HepG2 (cell line): Measurements from ENCODE around the gene ANKRD44. TPM values are rescaled to one million over a fixed set of nuclear protein-coding genes. Genes with fewer than 3 reads are reported as not detected.

ENCODE experiments used
- ATAC-seq: fragments of 200-7000 bp; cut with Tn5 transposase; 3 replicates; pipeline ENCODE4 v1.9.1; 2020; ENCODE audit warnings: mild to moderate bottlenecking, moderate library complexity
- BruUV-seq: library from RNA; stranded (reverse); fragments of 400-500 nt; replicated peaks from 2 replicates; lab custom pipeline; 2021; lab: Mats Ljungman, UMichigan
- CTCF ChIA-PET: fragments of 300-600 bp; formaldehyde crosslinking; extraction: SDS; loops from one replicate; lab custom pipeline; 2021; ENCODE audit warnings: low total read pairs, inconsistent platforms, low intra/inter-chr PET ratio; lab: Yijun Ruan, JAX
- POLR2A ChIA-PET: fragments of 350-600 bp; sonication (Branson Sonifier 250); formaldehyde crosslinking; loops from one replicate; lab custom pipeline; 2020; ENCODE audit warnings: antibody characterized with exemption, inconsistent platforms; lab: Yijun Ruan, JAX
- DNase-seq: peaks from one replicate; pipeline ENCODE4 v3.0.0-alpha.2; 2015; ENCODE audit warnings: low spot score
- FAIRE-seq: peaks from 3 replicates; lab custom pipeline; 2011; peaks lifted over from hg19 to GRCh38; lab: Jason Lieb, UNC
- H2AFZ ChIP-seq: one replicate; pipeline ENCODE4 v1.6.1; 2011; ENCODE audit warnings: low read length, inconsistent platforms
- H3K27ac ChIP-seq: fragments of 300-600 bp; 3 replicates; pipeline ENCODE4 v1.8.0; 2011; ENCODE audit warnings: mixed run types, mild to moderate bottlenecking, mixed read lengths, low read length, inconsistent platforms; ENCODE audit not compliant: insufficient read depth; ENCODE audit errors: extremely low read length
- H3K27me3 ChIP-seq, 2 experiments: fragments of 200-600 bp in 1 of 2; 2 replicates in 1 of 2; 3 replicates in 1 of 2; pipeline versions ENCODE4 v1.6.0 to v1.8.0; 2011; ENCODE audit warnings: low read length in 2 of 2, mild to moderate bottlenecking in 2 of 2, moderate library complexity in 2 of 2, inconsistent platforms in 1 of 2; ENCODE audit not compliant: insufficient read depth in 2 of 2, control insufficient read depth in 1 of 2
- H3K36me3 ChIP-seq, 2 experiments: fragments of 200-600 bp in 1 of 2; replicated peaks in 1 of 2; 2 replicates in 1 of 2; 3 replicates in 1 of 2; pipeline versions ENCODE4 v1.5.1 to v1.8.0; 2011; ENCODE audit warnings: low read length in 2 of 2, inconsistent platforms in 1 of 2; ENCODE audit not compliant: insufficient read depth in 2 of 2, control insufficient read depth in 1 of 2
- H3K4me1 ChIP-seq: 2 replicates; pipeline ENCODE4 v1.5.1; 2012; ENCODE audit warnings: low read length, inconsistent platforms; ENCODE audit not compliant: insufficient read depth
- H3K4me2 ChIP-seq: 2 replicates; pipeline ENCODE4 v1.6.0; 2011; ENCODE audit warnings: low read depth, low read length, inconsistent platforms
- H3K4me3 ChIP-seq, 3 experiments: fragments of 200-600 bp in 1 of 3; sonication (generic), shearing (Covaris generic) in 1 of 3; replicated peaks in 1 of 3; 2 replicates each; pipeline ENCODE4 v1.5.1; 2011 to 2016; ENCODE audit warnings: low read length in 3 of 3, inconsistent platforms in 2 of 3, low read depth in 2 of 3, mild to moderate bottlenecking in 2 of 3, control low read depth in 1 of 3, mixed read lengths in 1 of 3; ENCODE audit not compliant: insufficient read depth in 1 of 3
- H3K79me2 ChIP-seq: one replicate; pipeline ENCODE4 v1.6.1; 2011; ENCODE audit warnings: low read length, inconsistent platforms; ENCODE audit not compliant: insufficient read depth
- H3K9ac ChIP-seq: 2 replicates; pipeline ENCODE4 v1.6.0; 2011; ENCODE audit warnings: mild to moderate bottlenecking, low read depth, low read length, inconsistent platforms; ENCODE audit not compliant: insufficient read depth
- H3K9me3 ChIP-seq: 2 replicates; pipeline ENCODE4 v1.5.1; 2012; ENCODE audit warnings: mild to moderate bottlenecking, low read length
- H4K20me1 ChIP-seq: 2 replicates; pipeline ENCODE4 v1.6.0; 2011; ENCODE audit warnings: inconsistent platforms, mild to moderate bottlenecking, low read length, moderate library complexity; ENCODE audit not compliant: insufficient read depth
- DR1 ChIP-seq: sonication (generic); formaldehyde crosslinking; IDR thresholded peaks from 2 replicates; pipeline ENCODE4 v1.8.0; 2021; ENCODE audit warnings: mild to moderate bottlenecking, missing genetic modification reagents, inconsistent platforms
- GATAD1 ChIP-seq: IDR thresholded peaks from 2 replicates; pipeline ENCODE4 v1.6.1; 2016; ENCODE audit warnings: missing genetic modification reagents, missing compliant biosample characterization
- NR1H2 ChIP-seq: sonication (generic); formaldehyde crosslinking; IDR thresholded peaks from 2 replicates; pipeline ENCODE4 v1.8.1; 2022; ENCODE audit warnings: low read depth, missing genetic modification reagents, borderline replicate concordance
- PATZ1 ChIP-seq: sonication (generic); formaldehyde crosslinking; IDR thresholded peaks from 2 replicates; pipeline ENCODE4 v1.4.0; 2020; ENCODE audit warnings: missing genetic modification reagents
- RXRA ChIP-seq: sonication (generic); formaldehyde crosslinking; IDR thresholded peaks from 2 replicates; pipeline ENCODE4 v1.5.1; 2020; ENCODE audit warnings: missing genetic modification reagents
- TCF7L2 ChIP-seq: IDR thresholded peaks from 2 replicates; pipeline ENCODE4 v1.6.1; 2011; ENCODE audit warnings: mild to moderate bottlenecking, low read depth, low read length, moderate library complexity
- ZFP82 ChIP-seq: sonication (generic); formaldehyde crosslinking; IDR thresholded peaks from 2 replicates; pipeline ENCODE4 v1.5.1; 2020; ENCODE audit warnings: mild to moderate bottlenecking, missing genetic modification reagents, borderline replicate concordance
- ZFYVE20 ChIP-seq: sonication (generic); formaldehyde crosslinking; IDR thresholded peaks from 2 replicates; pipeline ENCODE4 v1.8.0; 2023; ENCODE audit warnings: low read depth, mild to moderate bottlenecking, moderate library complexity, missing genetic modification reagents, borderline replicate concordance
- ZNF275 ChIP-seq: sonication (generic); formaldehyde crosslinking; IDR thresholded peaks from 2 replicates; pipeline ENCODE4 v1.8.0; 2022; ENCODE audit warnings: missing genetic modification reagents, mild to moderate bottlenecking, inconsistent platforms, borderline replicate concordance
- ZNF33A ChIP-seq: sonication (generic); formaldehyde crosslinking; IDR thresholded peaks from 2 replicates; pipeline ENCODE4 v1.5.1; 2020; ENCODE audit warnings: missing genetic modification reagents, mild to moderate bottlenecking, moderate library complexity, borderline replicate concordance
- ZNF569 ChIP-seq: sonication (generic); formaldehyde crosslinking; IDR thresholded peaks from 2 replicates; pipeline ENCODE4 v1.5.0; 2020; ENCODE audit warnings: mild to moderate bottlenecking, missing genetic modification reagents, moderate library complexity, borderline replicate concordance
- WGBS: methylation state at CpG from one replicate; pipeline ENCODE4 v1.1.6; 2017; ENCODE audit warnings: low lambda C conversion rate; 5-methylcytosine and 5-hydroxymethylcytosine counted together
- in situ Hi-C: cut with HindIII; loops from 2 replicates; pipeline ENCODE4 v1.10.0; 2017; ENCODE audit warnings: low pct_unique_long_range_greater_than_20kb; ENCODE audit not compliant: extremely low pct_ligation_motif_present
- intact Hi-C: fragments of 100-400 bp; cut with micrococcal nuclease; formaldehyde crosslinking; loops from one replicate; pipeline ENCODE4 v1.10.0; 2022; ENCODE audit not compliant: unreplicated experiment
- polyA plus RNA-seq, 8 experiments: library from polyadenylated mRNA; depleted of rRNA in 3 of 8; stranded (reverse) in 7 of 8; unstranded in 1 of 8; fragments of >200 nt; fragmentation: Illumina TruSeq in 4 of 8; extraction: Trizol in 4 of 8; gene quantifications; 2 replicates each; pipeline versions ENCODE4 v1.2.1 to v1.2.3, GENCODE V29; 2011 to 2016; ENCODE audit warnings: low read depth in 4 of 8, missing spikeins in 1 of 8, mixed read lengths in 1 of 8; ENCODE audit not compliant: insufficient read depth in 1 of 8
- total RNA-seq, 5 experiments: library from RNA; depleted of rRNA; stranded (reverse); fragments of >200 nt; fragmentation: Illumina TruSeq; extraction: Trizol; gene quantifications; 2 replicates each; pipeline ENCODE4 v1.2.3, GENCODE V29; 2016; ENCODE audit warnings: low read depth in 1 of 5

ANKRD44 gene
- total and polyA plus RNA-seq, 2 of the 13 experiments (the other 11 are each of a cell fraction or from before 2014, with no cell fraction given): 0.04 to 0.11 TPM

- intact Hi-C loops (no loop called here), in situ Hi-C loops (no loop called here)
- no peak overlapping the region for H2AFZ ChIP-seq
These were observed 161.0 kb downstream of the ANKRD44 start for GRCh38 chr2:197149546-197149945.

More at GRCh38 chr2:197149546-197149945, 161.0 kb downstream of the ANKRD44 start:
- Histone ChIP-seq H3K4me3 (no peak overlapping the region), H4K20me1 (no peaks in the 10 kb centered on the region), H3K36me3 (no peaks in the 10 kb centered on the region), H3K4me1 (no peaks in the 10 kb centered on the region), H3K9me3 (no peaks in the 10 kb centered on the region), H3K9ac (no peak overlapping the region), H3K79me2 (no peaks in the 10 kb centered on the region), H3K27me3 (no peaks in the 10 kb centered on the region), H3K4me2 (no peak overlapping the region), H3K27ac (no peak overlapping the region)
- ChIA-PET POLR2A (no interaction called here), CTCF (no interaction called here)
- no peak for ATAC-seq
- no peak for DNase-seq
- BruUV-seq: no TSS peak
- 38% methylated on average over 4 of the region's 4 CpGs for WGBS
- TF ChIP-seq RXRA (CRISPR knock-in tag) (no peak), NR1H2 (no peak), ZNF569 (no peak), PATZ1 (no peak), ZNF275 (CRISPR knock-in tag) (no peak), ZFP82 (CRISPR knock-in tag) (no peak), GATAD1 (no peak), DR1 (CRISPR knock-in tag) (no peak), ZNF33A (CRISPR knock-in tag) (no peak), ZFYVE20 (CRISPR knock-in tag) (no peak), TCF7L2 (no peak)
- TF ChIP-seq, all 625 proteins: peak for 0
- FAIRE-seq: no peak
